HepG2 (cell line): ENCODE measurements around the gene KRTCAP2. TPM values are rescaled to one million over a fixed set of nuclear protein-coding genes. Genes with fewer than 3 reads are reported as not detected.
A peak's percentile ranks its signal among the peaks of the same experiment; 100 is the strongest.

Source experiments
- ATF7-NPFF ChIP-seq: sonication (generic); formaldehyde crosslinking; IDR thresholded peaks from 2 replicates; pipeline ENCODE4 v1.8.1; 2023; ENCODE audit warnings: mild to moderate bottlenecking, low read depth, missing genetic modification reagents, moderate library complexity
- DMAP1 ChIP-seq: IDR thresholded peaks from 2 replicates; pipeline ENCODE4 v1.6.1; 2016
- EEA1 ChIP-seq: sonication (generic); formaldehyde crosslinking; IDR thresholded peaks from 2 replicates; pipeline ENCODE4 v1.5.1; 2020; ENCODE audit warnings: mild to moderate bottlenecking, missing genetic modification reagents, borderline replicate concordance
- KDM1A ChIP-seq: IDR thresholded peaks from 2 replicates; pipeline ENCODE4 v1.6.1; 2016; ENCODE audit warnings: missing compliant biosample characterization
- MXI1 ChIP-seq: IDR thresholded peaks from 3 replicates; pipeline ENCODE4 v1.6.1; 2012; ENCODE audit warnings: low read depth, low read length, inconsistent platforms, borderline replicate concordance
- NFIB ChIP-seq: sonication (generic); formaldehyde crosslinking; IDR thresholded peaks from 2 replicates; pipeline ENCODE4 v1.9.0; 2021; ENCODE audit warnings: missing genetic modification reagents, mild to moderate bottlenecking, borderline replicate concordance
- NR2F1 ChIP-seq, 2 experiments: fragments of 450-650 bp in 1 of 2; formaldehyde crosslinking in 1 of 2; IDR thresholded peaks; 2 replicates each; pipeline versions ENCODE4 v1.5.0 to v1.6.1; 2016 to 2020; ENCODE audit warnings: mild to moderate bottlenecking in 1 of 2, missing compliant biosample characterization in 1 of 2, missing genetic modification reagents in 1 of 2, moderate library complexity in 1 of 2
- SMAD1 ChIP-seq: sonication (generic); formaldehyde crosslinking; IDR thresholded peaks from 2 replicates; pipeline ENCODE4 v1.4.0; 2020; ENCODE audit warnings: missing genetic modification reagents, low read depth, mild to moderate bottlenecking, borderline replicate concordance
- TARDBP ChIP-seq: sonication (generic); formaldehyde crosslinking; IDR thresholded peaks from 2 replicates; pipeline ENCODE4 v1.8.0; 2022; ENCODE audit warnings: mild to moderate bottlenecking, missing genetic modification reagents
- THAP11 ChIP-seq: IDR thresholded peaks from 2 replicates; pipeline ENCODE4 v1.6.1; 2016; ENCODE audit warnings: missing biosample characterization, missing genetic modification reagents
- TP53 ChIP-seq: sonication (generic); formaldehyde crosslinking; conservative IDR thresholded peaks from 2 replicates; pipeline ENCODE4 v1.4.0; 2020; ENCODE audit warnings: missing genetic modification reagents
- U2AF1 ChIP-seq: fragments of 200-400 bp; formaldehyde crosslinking; optimal IDR thresholded peaks from 2 replicates; pipeline ENCODE3; 2017; ENCODE audit warnings: mild to moderate bottlenecking, low read depth, low read length
- ZFP82 ChIP-seq: sonication (generic); formaldehyde crosslinking; IDR thresholded peaks from 2 replicates; pipeline ENCODE4 v1.5.1; 2020; ENCODE audit warnings: mild to moderate bottlenecking, missing genetic modification reagents, borderline replicate concordance
- ZMAT3 ChIP-seq: sonication (generic); formaldehyde crosslinking; conservative IDR thresholded peaks from 2 replicates; pipeline ENCODE4 v1.7.0; 2021; ENCODE audit warnings: missing genetic modification reagents
- ZMYM4 ChIP-seq: sonication (generic); formaldehyde crosslinking; IDR thresholded peaks from 2 replicates; pipeline ENCODE4 v1.8.1; 2023; ENCODE audit warnings: mild to moderate bottlenecking, missing genetic modification reagents
- ZNF225 ChIP-seq: sonication (generic); formaldehyde crosslinking; IDR thresholded peaks from 2 replicates; pipeline ENCODE4 v1.4.0; 2020; ENCODE audit warnings: mild to moderate bottlenecking, missing genetic modification reagents
- ZNF556 ChIP-seq: sonication (generic); formaldehyde crosslinking; IDR thresholded peaks from 2 replicates; pipeline ENCODE4 v1.4.0; 2020; ENCODE audit warnings: mild to moderate bottlenecking, missing genetic modification reagents, borderline replicate concordance
- ZNF768 ChIP-seq: sonication (generic); formaldehyde crosslinking; IDR thresholded peaks from 2 replicates; pipeline ENCODE4 v1.4.0; 2020; ENCODE audit warnings: missing genetic modification reagents
- ZNF772 ChIP-seq: sonication (generic); formaldehyde crosslinking; IDR thresholded peaks from 2 replicates; pipeline ENCODE4 v1.5.0; 2020; ENCODE audit warnings: mild to moderate bottlenecking, missing genetic modification reagents
- ZNF776 ChIP-seq: sonication (generic); formaldehyde crosslinking; IDR thresholded peaks from 2 replicates; pipeline ENCODE4 v1.4.0; 2020; ENCODE audit warnings: mild to moderate bottlenecking, missing genetic modification reagents
- polyA plus RNA-seq, 8 experiments: library from polyadenylated mRNA; depleted of rRNA in 3 of 8; stranded (reverse) in 7 of 8; unstranded in 1 of 8; fragments of >200 nt; fragmentation: Illumina TruSeq in 4 of 8; extraction: Trizol in 4 of 8; gene quantifications; 2 replicates each; pipeline versions ENCODE4 v1.2.1 to v1.2.3, GENCODE V29; 2011 to 2016; ENCODE audit warnings: low read depth in 4 of 8, missing spikeins in 1 of 8, mixed read lengths in 1 of 8; ENCODE audit not compliant: insufficient read depth in 1 of 8
- total RNA-seq, 5 experiments: library from RNA; depleted of rRNA; stranded (reverse); fragments of >200 nt; fragmentation: Illumina TruSeq; extraction: Trizol; gene quantifications; 2 replicates each; pipeline ENCODE4 v1.2.3, GENCODE V29; 2016; ENCODE audit warnings: low read depth in 1 of 5
- TF ChIP-seq, protein P1 (sequence below): IDR thresholded peaks from 2 replicates; pipeline ENCODE4 v1.6.1; 2018; ENCODE audit warnings: missing genetic modification reagents, mild to moderate bottlenecking, missing compliant biosample characterization
- TF ChIP-seq, protein P2 (sequence below): sonication (generic); formaldehyde crosslinking; IDR thresholded peaks from 2 replicates; pipeline ENCODE4 v1.8.0; 2022; ENCODE audit warnings: missing genetic modification reagents, mild to moderate bottlenecking, borderline replicate concordance
- TF ChIP-seq, protein P3 (sequence below): sonication (generic); formaldehyde crosslinking; IDR thresholded peaks from 2 replicates; pipeline ENCODE4 v1.5.1; 2020; ENCODE audit warnings: missing genetic modification reagents, mild to moderate bottlenecking, borderline replicate concordance
- TF ChIP-seq, protein P4 (sequence below): sonication (generic); formaldehyde crosslinking; IDR thresholded peaks from 2 replicates; pipeline ENCODE4 v1.5.1; 2020; ENCODE audit warnings: missing genetic modification reagents, mild to moderate bottlenecking, borderline replicate concordance

The KRTCAP2 gene
- total and polyA plus RNA-seq, 2 of the 13 experiments (the other 11 are each of a cell fraction or from before 2014, with no cell fraction given), result 77.3 to 79.4 TPM

DNA sequence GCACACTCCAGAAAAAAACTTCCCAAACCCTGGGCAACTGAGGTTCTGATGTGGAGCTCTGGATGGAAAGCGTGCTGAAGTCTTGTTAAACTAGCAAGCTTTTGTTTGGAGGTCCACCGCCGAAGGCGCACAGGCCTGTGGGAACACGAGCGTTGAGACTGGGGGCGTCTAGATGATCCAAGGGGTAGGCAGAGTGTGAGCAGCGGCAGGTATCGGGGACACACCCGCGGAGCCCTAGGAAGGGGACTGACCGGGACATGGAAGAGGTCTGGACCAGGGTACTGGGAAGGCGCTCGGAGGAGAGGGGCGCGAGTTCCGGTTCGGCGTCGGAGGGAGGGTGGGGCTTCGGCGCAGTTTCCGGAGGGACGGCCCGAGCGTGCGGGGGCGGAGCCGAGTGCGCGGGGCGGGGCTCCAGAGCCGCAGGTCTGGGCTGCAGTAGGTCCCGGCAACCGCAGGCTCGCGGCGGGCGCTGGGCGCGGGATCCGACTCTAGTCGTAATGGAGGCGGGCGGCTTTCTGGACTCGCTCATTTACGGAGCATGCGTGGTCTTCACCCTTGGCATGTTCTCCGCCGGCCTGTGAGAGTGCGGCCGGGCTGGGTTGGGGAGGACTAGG is 37.6 kb downstream of the KRTCAP2 start, which contains the start of gene SLC50A1 (continued):
- TF ChIP-seq, protein P1, sequence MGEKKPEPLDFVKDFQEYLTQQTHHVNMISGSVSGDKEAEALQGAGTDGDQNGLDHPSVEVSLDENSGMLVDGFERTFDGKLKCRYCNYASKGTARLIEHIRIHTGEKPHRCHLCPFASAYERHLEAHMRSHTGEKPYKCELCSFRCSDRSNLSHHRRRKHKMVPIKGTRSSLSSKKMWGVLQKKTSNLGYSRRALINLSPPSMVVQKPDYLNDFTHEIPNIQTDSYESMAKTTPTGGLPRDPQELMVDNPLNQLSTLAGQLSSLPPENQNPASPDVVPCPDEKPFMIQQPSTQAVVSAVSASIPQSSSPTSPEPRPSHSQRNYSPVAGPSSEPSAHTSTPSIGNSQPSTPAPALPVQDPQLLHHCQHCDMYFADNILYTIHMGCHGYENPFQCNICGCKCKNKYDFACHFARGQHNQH (CRISPR knock-in tag), result peak; percentile 91
- TF ChIP-seq EEA1 (CRISPR knock-in tag) (no peak), TARDBP (CRISPR knock-in tag) (no peak), SMAD1 (CRISPR knock-in tag) (no peak; the same call in 1 of the 2 replicates), KDM1A (no peak), ZMYM4 (CRISPR knock-in tag) (peak; percentile 39; the same call in 1 of the 2 replicates), U2AF1 (no peak), MXI1 (peak; percentile 53; the same call in 1 of the 3 replicates), ZMAT3 (CRISPR knock-in tag) (no peak), ZFP82 (CRISPR knock-in tag) (no peak), ZNF768 (CRISPR knock-in tag) (peak; percentile 10; the same call in 1 of the 2 replicates), ZNF225 (CRISPR knock-in tag) (no peak), THAP11 (peak; percentile 79), ZNF776 (CRISPR knock-in tag) (peak; percentile 84), DMAP1 (peak; percentile 46; the same call in 1 of the 2 replicates), NFIB (no peak), ZNF556 (CRISPR knock-in tag) (peak; percentile 76), ATF7-NPFF (CRISPR knock-in tag) (peak; percentile 46; the same call in 1 of the 2 replicates), NR2F1 (CRISPR knock-in tag; IDR thresholded peaks at IDR 0.05) (no peak), ZNF772 (CRISPR knock-in tag) (peak; percentile 55; the same call in 1 of the 2 replicates), TP53 (CRISPR knock-in tag) (no peak)
- TF ChIP-seq, protein P2, sequence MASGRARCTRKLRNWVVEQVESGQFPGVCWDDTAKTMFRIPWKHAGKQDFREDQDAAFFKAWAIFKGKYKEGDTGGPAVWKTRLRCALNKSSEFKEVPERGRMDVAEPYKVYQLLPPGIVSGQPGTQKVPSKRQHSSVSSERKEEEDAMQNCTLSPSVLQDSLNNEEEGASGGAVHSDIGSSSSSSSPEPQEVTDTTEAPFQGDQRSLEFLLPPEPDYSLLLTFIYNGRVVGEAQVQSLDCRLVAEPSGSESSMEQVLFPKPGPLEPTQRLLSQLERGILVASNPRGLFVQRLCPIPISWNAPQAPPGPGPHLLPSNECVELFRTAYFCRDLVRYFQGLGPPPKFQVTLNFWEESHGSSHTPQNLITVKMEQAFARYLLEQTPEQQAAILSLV, result 0 out of 2 replicates have a peak, but pooled peaks have one; percentile 58
- TF ChIP-seq, protein P3, sequence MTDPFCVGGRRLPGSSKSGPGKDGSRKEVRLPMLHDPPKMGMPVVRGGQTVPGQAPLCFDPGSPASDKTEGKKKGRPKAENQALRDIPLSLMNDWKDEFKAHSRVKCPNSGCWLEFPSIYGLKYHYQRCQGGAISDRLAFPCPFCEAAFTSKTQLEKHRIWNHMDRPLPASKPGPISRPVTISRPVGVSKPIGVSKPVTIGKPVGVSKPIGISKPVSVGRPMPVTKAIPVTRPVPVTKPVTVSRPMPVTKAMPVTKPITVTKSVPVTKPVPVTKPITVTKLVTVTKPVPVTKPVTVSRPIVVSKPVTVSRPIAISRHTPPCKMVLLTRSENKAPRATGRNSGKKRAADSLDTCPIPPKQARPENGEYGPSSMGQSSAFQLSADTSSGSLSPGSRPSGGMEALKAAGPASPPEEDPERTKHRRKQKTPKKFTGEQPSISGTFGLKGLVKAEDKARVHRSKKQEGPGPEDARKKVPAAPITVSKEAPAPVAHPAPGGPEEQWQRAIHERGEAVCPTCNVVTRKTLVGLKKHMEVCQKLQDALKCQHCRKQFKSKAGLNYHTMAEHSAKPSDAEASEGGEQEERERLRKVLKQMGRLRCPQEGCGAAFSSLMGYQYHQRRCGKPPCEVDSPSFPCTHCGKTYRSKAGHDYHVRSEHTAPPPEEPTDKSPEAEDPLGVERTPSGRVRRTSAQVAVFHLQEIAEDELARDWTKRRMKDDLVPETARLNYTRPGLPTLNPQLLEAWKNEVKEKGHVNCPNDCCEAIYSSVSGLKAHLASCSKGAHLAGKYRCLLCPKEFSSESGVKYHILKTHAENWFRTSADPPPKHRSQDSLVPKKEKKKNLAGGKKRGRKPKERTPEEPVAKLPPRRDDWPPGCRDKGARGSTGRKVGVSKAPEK (CRISPR knock-in tag), result peak; percentile 35
- TF ChIP-seq, protein P4, sequence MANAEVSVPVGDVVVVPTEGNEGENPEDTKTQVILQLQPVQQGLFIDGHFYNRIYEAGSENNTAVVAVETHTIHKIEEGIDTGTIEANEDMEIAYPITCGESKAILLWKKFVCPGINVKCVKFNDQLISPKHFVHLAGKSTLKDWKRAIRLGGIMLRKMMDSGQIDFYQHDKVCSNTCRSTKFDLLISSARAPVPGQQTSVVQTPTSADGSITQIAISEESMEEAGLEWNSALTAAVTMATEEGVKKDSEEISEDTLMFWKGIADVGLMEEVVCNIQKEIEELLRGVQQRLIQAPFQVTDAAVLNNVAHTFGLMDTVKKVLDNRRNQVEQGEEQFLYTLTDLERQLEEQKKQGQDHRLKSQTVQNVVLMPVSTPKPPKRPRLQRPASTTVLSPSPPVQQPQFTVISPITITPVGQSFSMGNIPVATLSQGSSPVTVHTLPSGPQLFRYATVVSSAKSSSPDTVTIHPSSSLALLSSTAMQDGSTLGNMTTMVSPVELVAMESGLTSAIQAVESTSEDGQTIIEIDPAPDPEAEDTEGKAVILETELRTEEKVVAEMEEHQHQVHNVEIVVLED (CRISPR knock-in tag), result peak; percentile 90
